ENCODE data around the gene ZMIZ2.
"Not testable (repeated sequence)": the region's sequence is repeated elsewhere in the genome, so short reads cannot be mapped to it uniquely, and the experiment has no call there.

The ZMIZ2 gene

DNA sequence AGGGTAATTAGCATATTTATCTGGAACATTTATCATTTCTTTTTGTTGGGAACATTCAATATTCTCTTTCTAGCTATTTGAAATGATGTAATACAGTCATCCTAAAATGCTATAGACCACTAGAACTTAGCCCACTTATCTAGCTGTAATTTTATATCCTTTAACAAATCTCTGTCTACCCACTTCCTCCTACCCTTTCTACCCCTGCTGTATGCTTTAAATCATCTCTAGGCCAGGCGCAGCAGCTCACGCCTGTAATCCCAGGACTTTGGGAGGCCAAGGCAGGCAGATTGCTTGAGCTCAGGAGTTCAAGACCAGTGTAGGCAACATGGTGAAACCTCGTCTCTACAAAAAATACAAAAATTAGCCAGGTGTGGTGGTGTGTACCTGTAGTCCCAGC, 25.8 kb downstream of the ZMIZ2 start:
- DNase-seq (ENCODE audit: low read depth), result not testable (repeated sequence)

DNA sequence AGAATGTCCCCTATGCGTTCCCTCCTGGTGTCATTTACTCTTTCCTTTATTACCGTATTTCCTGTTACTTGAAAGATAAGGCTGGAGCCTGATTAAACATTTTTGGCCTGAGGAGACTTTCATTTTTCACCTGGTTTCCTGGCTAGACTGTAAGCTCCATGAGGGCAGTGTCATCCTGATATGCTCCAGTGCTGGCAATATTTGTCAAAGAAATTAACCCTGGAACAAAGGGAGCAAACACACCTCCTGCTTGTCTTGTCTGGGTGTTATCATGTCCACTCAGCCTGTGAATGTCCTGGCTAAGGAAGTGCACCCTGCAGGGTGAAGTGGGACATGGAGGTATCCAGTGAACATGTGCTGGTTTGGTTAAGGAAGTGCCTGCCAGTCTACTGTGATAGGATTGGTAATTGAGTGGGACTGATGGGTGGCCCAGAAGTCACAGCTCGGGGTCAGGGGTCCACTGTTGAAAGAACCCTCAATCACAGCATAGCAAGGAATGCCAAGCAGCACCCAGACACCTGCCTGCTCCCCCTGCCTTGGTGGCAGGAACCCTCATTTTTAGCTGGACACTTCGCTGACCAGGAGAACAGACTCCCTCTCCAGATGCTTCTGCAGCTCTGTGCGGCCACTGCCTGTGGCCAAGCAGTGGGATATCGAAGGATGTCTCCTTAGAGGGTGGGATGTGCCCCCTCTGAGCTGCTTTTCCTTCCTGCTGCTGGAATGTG, 26.9 kb downstream of the ZMIZ2 start:
- no peak for DNase-seq (ENCODE audit: low read depth)

DNA sequence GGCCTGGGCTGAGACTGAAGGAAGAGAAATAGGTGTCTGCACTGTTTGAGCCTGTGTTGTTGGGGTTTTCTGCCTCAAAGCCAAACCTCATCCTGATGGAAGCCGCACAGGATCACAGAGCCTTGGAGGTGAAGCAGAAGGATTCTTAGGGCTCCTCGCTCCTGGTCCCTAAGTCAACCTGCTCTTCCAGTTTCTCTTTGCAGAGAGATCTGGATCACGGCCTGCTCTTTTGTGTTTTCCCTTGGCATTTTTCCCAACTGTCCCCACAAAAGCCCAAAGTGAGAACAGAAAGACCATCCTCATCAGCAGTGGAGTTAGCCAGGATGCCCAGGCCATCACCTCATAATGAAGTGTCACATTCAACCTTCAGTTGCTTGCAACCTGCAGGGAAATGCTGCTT, 27.6 kb downstream of the ZMIZ2 start:
- no peak for DNase-seq (ENCODE audit: low read depth)

DNA sequence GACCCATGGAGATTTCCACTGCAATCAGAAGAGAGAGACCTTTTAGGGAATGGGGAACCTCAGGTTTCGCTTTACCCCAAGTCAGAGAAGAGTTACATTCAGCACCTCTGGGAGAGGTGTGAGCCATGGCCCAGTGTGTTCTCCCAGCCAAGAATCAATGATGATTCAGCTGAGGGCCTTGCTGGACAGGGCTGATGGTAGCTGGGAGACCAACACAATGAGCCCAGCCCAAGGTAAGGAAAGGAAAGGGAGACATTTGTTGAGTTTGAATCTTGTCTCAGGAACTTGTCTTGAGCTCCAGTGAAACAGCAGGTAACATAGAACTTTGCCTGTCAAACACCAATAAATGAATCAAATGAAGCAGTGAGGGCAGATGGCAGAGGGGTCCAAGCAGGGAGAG, 33.8 kb downstream of the ZMIZ2 start:
- DNase-seq (ENCODE audit: low read depth), result no peak

DNA sequence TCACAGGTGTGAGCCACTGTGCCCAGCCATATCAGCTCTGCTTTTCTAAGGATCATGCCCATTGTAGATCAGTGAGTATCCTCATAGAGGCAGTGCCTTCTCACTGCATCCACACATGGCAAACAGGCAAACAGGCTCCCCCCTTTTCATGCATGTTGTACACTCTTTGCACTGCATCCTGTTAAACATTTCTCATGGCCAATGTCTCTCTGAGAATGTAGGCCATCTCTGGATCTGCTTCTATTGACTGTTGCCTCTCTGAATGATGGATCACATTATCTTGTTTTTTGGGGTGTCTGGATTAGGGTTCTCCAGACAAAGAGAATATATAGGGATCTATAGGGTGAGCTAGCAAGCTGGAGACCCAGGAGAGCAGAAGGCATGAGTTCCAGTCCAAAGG, 34.8 kb downstream of the ZMIZ2 start:
- no peak for DNase-seq (ENCODE audit: low read depth)

DNA sequence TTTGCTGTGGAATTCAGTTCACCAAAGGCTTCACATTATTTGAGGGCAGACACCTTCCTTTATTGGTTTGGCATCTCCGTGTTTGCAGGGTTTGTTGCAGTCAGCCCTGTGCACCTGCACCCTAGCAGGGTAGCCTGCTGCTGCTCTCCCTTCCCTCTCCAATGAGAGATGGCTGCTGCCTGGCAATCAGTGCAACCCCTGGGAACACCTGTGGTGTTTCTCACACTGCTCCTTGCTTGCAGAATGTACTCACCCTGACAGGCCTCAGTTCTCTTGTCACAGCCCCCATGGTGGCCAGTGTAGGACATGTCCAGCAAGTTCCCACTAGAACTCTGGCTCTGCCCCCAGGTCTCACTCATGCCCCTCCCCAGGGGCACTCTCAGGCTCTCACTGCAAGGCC, 35.7 kb downstream of the ZMIZ2 start:
- DNase-seq (ENCODE audit: low read depth), result no peak

DNA sequence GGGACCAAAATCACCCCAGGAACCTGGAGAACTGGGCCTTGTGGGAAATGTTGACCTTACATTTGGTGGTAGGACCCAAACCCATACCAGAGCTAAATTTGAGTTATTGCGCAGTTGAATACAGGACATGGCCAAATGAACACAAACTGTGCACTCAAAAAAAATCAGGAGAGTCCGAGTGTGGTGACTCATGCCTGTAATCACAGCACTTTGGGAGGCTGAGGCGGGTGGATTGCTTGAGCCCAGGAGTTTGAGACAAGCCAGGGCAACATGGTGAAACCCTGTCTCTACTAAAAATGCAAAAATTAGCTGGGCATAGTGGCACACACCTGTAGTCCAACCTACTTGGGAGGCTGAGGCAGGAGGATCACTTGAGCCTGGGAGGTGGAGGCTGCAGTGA, 36.6 kb downstream of the ZMIZ2 start:
- DNase-seq (ENCODE audit: low read depth), result not testable (repeated sequence)

DNA sequence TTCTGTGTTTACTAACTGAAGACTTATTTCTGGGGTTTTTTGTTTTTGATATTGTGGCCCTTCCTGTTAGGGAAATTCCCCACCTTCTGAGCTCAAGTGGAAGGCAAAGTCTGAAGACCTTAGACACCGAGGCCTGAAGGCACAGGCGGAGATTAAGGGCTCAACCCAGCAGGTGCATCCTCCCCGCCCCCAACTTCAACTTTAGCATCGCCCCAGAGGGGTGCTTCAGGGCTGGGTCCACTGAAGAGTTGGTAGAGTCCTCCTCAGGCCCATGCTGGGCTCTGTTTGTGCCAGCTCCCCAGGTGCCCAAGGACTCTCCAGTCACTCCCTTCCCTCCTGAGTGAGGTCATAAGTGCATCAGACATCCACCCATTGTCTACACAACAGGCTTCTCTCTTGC, 38.4 kb downstream of the ZMIZ2 start:
- no peak for DNase-seq (ENCODE audit: low read depth)

DNA sequence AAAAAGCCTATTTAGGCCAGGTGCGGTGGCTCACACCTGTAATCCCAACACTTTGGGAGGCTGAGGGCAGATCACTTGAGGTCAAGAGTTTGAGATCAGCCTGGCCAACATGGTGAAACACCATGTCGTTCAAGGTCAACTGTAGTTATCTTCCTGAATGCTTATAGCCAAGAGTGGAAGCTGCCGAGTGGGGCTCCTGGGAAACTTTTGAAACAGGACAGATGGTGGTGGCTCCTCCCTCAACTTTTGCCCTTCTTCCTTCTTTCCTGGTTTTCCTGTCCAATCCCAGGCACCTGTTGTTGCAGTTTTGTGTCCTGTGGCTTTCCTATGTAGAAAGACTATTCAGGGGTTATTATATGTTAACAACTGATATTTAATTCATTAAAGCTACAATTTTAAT, 39.1 kb downstream of the ZMIZ2 start:
- no peak for DNase-seq (ENCODE audit: low read depth)

DNA sequence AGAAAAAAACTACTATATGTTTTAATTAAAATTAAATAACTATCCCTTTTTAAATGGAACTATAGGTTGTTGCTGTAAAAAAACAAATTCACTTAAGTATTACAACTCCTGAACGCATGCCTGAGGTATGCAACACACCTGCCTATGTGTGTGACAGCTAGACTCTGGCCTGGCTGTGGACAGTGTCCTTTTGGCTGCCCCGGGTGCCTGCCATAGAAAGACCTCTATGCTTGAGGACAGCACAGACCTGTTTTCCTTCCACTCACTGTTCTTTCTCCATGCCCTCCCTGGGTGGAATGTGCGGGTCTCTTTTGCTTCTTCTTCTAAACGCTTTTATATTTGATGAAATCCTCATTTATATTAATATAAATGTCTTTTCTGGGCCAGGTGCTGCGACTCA, 41.3 kb downstream of the ZMIZ2 start:
- DNase-seq (ENCODE audit: low read depth), result no peak

DNA sequence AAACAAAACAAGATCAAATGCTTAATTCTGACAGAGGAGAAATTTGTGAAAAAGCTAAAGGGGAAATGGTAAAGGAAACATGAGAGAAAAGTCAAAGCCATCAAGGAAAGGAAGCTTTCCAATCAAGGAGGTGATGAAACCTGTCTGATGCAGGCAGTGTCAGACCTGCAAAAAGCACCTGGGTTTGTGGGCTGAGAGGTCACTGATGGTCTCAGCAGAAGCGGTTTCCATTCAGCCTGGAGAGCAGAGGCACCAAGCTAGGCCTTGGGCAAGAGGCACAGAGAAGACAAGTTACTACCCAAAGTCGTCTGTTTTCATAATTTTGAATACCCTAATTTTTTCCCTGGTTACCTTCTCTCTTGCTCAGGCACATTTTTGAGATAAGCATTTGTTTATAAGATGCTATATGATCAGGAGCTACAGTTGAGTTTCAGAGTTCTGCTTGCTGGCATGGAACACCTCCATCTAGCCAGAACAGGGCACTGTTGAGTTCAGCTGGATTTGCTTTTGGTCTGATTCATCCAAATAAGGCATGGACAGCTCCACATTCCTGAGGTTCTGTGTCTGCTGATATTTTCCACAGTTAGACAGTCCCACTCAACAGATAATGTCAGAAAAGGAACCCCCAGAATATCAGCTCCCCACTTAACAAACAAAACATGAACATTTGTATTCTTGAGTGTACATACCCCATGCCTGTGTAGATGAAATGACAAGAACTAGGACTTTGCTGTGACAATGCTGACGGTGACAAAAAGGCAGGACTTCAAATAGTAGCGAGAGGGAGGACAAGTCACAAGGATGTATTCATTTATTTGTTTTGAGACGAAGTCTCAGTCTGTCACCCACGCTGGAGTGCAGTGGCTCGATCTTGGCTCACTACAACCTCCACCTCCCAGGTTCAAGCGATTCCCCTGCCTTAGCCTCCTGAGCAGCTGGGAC, 42.9 kb downstream of the ZMIZ2 start:
- peak; percentile 58 for DNase-seq (ENCODE audit: low read depth)

DNA sequence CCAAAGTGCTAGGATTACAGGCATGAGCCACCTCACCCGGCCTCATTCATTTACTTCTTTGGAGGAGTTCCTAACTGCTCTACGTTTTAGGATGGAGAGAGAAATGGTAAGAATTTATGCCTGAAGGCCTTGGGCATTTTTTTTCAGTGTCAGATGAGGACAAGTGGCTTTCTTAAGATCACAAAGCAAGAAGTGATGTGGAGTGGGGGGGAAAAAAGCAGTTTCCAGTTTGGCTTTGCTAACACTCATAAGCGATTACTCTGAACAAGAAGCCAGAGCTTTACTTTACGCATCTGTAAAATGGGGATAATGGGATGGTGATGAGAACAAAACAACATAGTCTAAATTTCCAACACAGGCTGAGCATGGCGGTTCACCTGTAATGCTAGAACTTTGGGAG, 45.3 kb downstream of the ZMIZ2 start:
- no peak for DNase-seq (ENCODE audit: low read depth)

DNA sequence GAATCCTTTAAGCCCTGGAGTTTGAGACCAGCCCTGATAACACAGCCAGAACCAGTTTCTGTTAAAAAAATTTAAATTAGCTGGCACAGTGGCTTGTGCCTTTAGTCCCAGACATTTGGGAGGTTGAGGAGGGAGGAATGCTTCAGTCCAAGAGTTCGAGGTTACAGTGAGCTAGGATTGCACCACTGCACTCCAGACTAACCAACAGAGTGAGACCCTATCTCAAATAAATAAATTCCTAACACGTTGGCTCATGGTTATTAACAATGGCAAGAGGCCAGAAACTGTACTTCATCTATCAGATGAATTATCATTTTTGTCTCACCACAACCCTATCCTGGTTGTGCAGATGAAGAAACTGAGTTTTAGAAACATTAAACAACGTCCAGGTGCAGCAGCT, 45.7 kb downstream of the ZMIZ2 start:
- no peak for DNase-seq (ENCODE audit: low read depth)

DNA sequence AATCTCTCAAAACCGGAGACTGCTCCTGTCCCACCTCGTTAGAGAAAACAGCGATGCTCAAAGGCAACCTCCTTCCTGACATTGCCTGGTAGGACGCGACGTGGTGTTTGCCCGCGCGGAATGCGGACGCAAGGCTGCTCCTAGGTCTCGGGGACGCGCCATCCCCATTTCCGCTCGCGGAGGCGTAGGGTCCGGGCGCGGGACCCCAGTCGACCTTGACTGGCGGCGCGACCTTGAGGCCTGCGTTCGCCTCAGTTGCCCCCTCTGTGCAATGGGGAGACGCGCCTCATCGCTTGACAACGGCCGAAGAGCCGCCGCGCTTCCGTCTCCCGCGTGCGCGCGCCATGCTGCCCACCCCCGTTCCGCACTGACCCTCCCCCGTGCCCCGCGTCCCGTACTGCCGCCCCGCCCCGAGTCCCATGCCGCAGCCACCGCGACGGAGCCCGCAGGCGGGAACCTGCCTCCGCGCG, 47.4 kb downstream of the ZMIZ2 start:
- DNase-seq (ENCODE audit: low read depth), result peak; percentile 71

DNA sequence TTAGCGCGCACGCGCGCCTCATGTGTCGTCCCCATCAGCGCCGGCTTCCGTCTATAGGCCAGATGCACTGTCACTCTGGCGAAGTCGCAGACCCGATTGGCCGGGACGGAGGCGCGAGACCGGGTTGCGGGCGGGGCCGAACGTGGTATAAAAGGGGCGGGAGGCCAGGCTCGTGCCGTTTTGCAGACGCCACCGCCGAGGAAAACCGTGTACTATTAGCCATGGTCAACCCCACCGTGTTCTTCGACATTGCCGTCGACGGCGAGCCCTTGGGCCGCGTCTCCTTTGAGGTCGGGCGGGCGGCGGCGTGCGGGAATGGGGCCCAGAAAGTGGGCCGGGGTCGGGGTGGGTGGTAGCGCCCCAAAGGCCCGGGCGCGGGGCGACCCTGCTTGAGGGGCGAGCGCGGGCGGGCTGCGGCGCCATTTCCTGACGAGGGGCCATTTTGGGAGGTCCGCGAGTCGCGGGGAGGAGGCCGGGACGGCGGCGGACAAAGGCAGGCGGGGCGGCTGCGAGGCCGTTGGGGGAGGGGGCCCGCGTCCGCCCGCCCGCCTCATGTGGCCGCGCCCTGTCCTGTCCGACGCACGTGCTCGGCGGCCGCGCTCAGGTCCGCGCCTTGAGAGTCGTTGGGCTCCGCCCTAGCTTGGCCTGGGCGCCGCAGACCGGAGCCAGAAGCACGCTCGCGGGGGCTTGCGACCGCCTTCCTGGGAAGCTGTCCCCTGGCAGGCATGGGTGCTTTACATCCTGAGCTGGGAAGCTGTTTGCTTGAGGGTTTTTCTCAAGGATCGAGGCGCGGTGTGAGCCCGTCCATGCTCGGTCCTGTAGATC, 48.1 kb downstream of the ZMIZ2 start, which contains the start of gene PPIA:
Gene PPIA (plus strand): TSS at position 178 of the 825 bp plus-strand sequence. CDS start 44 bp downstream, at position 222.
- DNase-seq (ENCODE audit: low read depth), result peak; percentile 100

DNA sequence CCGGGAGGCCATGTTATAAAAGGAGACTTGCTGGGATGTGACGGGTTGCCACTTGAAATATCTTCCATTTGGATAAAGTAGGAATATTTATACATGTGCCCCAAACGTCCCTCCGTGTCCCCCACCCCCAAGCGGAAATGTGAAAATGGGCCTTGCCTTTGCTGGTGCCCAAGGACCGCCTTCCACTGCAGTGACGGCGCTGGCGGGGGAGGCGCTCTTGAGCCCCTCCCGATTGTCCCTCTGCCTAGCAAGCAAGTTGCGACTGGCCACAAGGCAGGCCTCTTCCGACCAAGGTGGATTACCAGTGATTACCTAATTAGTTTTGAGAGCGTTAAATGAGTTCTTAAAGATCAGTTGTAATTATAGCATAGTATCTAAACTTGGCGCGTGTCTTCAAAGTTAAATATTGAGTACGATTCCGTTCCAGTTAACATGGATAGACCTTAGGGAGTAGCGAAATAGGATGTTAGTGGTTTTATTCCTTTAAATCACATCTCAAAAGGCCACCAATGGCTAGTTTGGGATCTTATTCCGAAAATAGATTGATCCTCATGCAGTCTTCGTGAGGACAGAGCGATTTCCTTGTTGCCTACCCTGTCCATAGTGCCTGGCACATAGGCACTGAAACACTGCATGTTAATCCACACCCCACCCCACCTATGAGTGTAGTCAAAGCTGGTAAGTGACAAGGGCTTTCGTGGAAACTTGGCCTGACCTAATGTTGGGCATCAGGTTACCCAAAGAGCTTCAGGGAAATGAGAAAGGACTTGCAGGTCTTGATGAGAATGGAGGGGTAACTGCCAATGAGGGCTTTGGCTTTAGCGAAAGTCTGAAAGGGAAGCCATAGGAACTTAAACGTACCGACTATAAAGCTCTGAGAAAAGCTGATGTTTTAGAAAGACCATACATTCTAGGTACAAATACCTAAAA, 48.9 kb downstream of the ZMIZ2 start:
- DNase-seq (ENCODE audit: low read depth), result peak; percentile 91

DNA sequence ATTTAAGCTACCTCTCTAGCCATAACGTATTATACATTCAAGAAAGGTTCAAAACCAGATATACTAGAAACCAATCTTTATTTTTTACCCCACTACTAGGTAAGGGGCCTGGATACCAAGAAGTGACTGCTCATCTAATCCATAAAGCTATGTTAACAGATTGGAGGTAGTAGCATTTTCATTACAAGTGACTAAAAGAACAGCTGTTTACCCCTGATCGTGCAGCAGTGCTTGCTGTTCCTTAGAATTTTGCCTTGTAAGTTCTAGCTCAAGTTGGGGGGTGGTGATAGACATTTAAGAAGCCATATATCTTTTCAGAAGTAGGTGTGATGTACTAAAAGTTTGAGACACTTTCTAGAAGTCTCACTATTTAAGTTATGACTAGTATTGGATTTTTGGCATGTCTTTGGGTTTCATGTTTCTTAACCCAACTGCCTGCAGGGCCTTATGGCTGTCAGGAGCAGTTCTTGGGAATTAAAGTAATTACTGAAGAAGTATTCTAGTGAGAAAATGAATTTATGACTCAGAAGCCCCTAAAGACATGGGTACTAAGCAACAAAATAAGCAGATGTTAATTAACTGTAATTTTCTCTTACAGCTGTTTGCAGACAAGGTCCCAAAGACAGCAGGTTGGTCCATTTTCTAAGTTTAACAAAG, 50.1 kb downstream of the ZMIZ2 start:
- peak; percentile 24 for DNase-seq (ENCODE audit: low read depth)

DNA sequence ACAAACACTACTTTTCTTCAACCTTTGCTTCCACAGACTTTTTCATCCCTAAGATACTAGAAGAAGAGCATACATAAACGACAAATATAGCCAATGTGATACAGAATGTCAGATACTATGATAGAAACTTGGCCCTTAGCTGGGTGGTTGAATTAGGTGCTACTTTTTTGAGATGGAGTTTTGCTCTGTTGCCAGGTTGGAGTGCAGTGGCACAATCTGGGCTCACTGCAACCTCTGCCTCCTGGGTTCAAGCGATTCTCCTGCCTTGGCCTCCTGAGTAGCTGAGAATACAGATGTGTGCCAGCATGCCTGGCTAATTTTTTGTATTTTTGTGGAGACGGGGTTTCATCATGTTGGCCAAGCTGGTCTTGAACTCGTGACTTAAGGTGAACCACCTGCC, 51.3 kb downstream of the ZMIZ2 start:
- no peak for DNase-seq (ENCODE audit: low read depth)

DNA sequence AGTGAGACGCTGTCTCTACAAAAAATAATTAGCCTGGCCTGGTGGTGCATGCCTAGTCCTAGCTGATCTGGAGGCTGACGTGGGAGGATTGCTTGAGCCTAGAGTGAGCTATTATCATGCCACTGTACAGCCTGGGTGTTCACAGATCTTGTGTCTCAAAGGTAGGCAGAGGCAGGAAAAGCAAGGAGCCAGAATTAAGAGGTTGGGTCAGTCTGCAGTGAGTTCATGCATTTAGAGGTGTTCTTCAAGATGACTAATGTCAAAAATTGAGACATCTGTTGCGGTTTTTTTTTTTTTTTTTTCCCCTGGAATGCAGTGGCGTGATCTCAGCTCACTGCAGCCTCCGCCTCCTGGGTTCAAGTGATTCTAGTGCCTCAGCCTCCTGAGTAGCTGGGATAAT, 53.2 kb downstream of the ZMIZ2 start:
- DNase-seq (ENCODE audit: low read depth), result peak; percentile 81

DNA sequence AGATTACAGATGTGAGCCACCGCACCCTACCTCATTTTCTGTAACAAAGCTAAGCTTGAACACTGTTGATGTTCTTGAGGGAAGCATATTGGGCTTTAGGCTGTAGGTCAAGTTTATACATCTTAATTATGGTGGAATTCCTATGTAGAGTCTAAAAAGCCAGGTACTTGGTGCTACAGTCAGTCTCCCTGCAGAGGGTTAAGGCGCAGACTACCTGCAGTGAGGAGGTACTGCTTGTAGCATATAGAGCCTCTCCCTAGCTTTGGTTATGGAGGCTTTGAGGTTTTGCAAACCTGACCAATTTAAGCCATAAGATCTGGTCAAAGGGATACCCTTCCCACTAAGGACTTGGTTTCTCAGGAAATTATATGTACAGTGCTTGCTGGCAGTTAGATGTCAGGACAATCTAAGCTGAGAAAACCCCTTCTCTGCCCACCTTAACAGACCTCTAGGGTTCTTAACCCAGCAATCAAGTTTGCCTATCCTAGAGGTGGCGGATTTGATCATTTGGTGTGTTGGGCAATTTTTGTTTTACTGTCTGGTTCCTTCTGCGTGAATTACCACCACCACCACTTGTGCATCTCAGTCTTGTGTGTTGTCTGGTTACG, 53.9 kb downstream of the ZMIZ2 start:
- no peak for DNase-seq (ENCODE audit: low read depth)

Data from ELR (cell line).